ENCODE results near the gene MRPS6.

MRPS6 gene

DNA sequence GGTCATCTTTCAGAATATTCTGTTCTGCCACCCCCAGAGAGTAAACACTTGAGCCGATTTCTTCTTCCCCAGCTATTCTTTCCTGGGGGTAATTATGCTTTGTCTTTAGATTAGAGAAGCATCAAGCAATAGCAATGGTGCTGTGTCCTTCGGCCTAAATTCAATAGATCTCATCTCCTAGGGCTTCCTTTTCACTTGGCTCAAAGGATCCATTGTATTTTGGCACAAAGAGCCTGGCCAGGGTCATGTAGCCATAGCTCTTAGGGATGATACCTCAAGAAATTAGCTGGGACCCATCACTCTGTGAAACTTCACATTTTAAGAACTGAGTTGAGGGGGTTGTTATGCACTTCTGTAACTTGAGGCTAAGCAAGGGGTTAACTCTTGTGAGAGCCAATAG lies 27.0 kb downstream of the MRPS6 start:
- DNase-seq (ENCODE audit: low read depth, low spot score): no peak

DNA sequence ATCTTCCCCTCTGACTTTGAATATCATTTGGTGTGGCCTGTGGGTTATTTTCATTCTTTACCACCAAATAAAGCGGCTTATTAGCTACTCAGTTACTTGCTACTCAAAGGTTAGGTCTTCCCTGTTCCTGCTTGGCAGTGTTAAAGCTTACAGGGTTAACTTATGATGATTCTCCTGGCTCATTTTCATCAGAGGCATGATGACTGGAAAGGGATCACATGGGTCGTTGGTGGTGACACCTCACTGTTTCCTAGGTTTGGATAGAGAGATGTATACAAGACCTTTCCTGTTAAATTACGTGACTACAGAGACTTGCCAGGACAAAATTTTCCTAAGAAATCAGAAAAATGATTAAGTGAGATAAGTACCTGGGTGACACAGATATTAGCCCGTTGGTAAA lies 27.4 kb downstream of the MRPS6 start:
- no peak for DNase-seq (ENCODE audit: low read depth, low spot score)

DNA sequence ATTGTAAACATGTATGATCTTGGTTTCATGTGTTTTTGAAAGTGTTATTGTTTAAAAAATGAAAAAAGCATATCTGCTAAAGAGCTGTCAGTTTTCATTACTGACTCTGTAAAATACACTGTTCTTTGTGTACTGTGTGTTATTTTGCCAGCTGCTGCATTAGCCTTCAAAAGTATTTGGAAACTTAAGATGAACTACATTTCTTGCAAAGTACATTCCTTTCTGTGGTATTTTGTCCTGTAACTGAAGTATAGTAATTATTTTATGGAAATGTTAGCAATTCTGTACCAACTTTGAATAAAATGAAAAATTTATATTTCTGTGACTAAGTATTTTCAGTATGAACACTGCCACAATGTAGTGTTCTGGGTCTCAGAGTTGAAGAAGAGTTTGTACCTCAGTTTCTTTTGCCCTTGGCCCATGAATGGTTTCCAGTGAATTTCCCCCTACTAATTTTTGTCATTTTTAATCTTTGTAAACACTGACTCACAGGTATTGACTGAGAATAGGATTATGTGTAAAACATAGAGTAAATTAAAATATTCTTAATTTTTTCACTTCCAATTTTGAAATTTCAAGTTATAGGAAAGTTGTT lies 32.7 kb downstream of the MRPS6 start:
- no peak for DNase-seq (ENCODE audit: low read depth, low spot score)

DNA sequence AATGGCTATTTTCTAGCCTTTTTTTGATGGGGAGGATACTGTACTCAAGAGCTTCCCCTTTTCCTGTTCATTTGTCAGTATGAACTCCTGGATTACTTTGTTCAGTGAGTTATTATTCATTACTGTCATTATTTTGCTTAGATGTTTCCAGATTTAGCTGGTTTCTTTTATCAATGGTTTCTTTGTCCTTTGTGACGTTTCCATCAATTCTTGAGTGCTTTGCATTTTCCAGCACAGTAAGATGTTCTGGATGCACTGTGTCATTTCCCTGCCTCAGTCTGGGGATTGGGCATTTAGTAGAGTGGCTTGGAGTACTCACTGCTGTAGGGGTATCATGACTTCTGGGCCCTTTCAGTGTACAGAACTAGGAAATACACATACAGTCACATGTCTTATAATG lies 34.2 kb downstream of the MRPS6 start:
- DNase-seq (ENCODE audit: low read depth, low spot score): no peak

DNA sequence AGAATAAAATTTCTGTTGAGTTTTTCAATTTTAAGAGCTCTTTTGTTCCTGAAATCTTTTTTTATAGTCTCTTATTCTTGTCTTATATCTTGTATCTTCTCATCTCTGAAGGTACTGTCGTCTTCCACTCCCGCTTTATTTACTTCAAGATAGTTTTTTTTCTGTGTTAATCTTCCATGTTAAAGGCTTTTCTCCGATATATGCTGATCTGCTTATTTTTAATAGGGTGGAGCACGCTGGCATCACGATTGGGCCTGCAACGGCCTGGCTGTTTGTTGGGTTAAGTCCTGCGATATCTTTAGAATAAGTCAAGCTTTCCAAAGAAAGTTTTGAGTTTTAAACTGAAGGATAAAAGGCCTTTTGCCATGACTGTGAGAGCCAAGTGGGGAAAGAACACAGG lies 35.7 kb downstream of the MRPS6 start:
- no peak for DNase-seq (ENCODE audit: low read depth, low spot score)

DNA sequence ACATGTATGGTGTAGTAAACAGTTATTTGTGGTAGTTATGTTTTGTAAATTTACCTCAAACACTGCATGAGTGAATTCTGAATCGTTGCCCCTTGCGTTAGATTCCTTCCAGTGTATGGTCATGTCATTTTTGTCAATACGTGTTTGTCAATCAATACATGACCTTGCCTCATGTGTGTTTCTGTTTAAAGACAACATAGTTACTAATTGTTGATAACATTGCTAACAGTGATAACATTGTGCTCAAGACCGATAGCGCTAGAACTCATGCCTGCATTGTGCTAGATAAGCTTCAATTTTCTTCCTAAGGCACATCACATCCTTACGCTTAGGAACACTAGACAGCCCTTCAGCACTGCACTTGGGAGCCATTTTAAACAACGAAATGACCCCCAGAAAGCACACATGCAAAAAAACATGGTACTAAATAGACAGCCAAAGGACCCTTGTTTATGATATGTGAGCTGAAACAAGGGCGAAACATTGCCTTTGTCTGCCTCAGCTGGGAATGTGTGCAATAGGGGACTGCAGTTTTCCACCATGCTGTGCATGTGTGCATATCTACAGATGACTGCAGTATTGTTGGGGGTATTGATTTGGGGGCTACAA lies 37.3 kb downstream of the MRPS6 start:
- no peak for DNase-seq (ENCODE audit: low read depth, low spot score)

DNA sequence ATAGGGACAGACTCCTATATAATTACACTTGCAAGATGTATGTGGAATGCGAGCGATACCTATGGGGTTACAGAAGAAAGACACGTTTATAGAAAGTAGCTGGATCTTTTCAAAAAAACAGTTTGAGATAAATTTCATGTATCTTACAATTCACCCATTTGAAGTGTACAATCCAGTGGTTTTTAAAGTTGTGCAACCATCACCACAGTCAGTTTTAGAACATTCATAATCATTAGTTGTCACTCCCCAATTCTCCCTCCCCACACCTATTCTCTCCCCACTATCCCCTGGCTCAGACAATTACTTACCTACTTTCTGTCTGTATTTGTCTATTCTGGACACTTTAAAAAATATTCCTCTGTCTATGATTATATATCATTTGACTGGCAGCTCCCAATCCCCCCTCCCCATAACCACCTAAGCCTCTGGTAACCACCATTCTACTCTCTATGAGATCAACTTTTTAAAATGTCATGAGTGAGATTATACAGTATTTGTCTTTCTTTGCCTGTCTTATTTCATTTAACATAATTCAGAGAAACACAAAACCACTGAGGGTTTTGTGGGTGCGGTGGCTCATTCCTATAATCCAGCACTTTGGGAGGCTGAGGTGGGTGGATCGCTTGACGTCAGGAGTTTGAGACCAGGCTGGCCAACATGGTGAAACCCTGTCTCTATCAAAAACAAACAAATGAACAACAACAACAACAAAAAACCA lies 39.1 kb downstream of the MRPS6 start:
- DNase-seq (ENCODE audit: low read depth, low spot score): no peak

DNA sequence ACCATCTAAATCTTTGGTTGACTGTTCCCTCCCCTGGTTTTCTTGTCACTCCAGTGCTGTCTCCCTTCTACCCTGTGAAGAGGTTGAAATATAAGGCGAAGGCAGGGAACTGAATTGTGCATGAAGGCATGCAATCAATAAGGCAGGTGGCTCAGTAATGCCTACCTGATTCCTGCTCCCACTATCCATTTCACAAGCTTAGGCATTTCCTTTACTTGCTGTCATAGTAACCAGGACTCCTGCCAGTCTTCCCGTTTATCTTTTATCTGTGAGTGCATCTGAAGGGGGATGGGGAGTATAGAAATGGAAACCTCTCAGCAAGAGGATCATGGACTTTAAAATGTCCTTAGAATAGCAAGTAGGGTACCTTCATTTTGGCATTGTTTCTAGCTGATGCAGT lies 40.5 kb downstream of the MRPS6 start:
- no peak for DNase-seq (ENCODE audit: low read depth, low spot score)

DNA sequence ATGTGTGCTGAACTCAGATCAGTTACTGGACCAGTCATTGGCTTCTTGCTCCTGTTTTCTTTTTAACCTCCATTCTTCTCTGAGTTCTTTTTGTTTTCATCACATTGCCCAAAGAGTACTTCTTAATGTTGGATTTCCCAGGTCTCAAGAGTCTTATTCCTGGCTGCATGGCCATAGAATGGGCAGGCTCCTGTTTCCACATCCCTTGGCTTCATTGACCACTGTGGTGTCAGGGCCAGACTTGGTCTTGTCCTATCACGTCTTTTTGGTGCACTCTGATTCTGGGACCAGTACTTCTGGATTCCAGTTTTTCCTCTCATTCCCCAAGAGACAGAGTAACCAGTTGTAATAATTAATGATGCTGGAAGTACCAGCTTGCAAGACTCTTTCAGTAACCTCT lies 41.8 kb downstream of the MRPS6 start:
- no peak for DNase-seq (ENCODE audit: low read depth, low spot score)

DNA sequence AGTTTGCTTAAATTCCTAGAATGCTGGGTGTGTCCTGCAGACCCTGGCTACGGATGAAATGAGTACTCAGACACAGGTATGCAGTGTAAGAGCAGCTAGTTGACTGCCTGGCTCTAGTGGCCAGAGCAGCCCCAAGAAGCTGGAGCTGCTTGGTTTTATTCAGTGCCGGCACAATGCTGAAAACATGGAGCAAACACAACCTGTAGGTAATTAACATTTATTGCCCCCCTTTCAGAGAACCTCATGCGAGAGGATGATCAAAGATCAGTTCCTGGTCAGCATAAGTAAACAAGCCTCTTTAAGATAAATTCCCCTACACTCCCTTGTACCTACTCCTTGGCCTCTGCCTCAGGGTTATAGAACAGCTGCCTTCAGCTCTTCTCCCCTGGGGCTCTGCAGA lies 43.2 kb downstream of the MRPS6 start:
- no peak for DNase-seq (ENCODE audit: low read depth, low spot score)

DNA sequence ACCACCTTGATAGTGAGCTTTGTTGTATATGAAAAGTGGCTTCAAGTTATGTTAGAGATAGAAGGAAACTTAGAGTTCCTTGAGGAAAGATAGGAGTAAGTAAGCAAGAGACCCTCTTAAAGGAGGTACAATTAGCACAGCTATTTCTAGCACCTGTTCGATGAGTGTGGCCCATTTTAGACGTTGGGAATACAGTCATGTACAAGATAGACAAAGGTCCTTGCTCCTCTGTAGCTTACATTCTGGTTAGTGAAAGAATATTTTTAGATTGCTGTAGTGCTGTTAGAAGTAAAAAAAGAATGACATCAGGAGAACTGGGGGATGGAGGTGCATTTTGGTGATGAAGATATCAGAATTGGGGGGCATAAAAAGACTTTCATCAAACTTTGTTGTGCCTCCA lies 47.5 kb downstream of the MRPS6 start:
- DNase-seq (ENCODE audit: low read depth, low spot score): no peak

DNA sequence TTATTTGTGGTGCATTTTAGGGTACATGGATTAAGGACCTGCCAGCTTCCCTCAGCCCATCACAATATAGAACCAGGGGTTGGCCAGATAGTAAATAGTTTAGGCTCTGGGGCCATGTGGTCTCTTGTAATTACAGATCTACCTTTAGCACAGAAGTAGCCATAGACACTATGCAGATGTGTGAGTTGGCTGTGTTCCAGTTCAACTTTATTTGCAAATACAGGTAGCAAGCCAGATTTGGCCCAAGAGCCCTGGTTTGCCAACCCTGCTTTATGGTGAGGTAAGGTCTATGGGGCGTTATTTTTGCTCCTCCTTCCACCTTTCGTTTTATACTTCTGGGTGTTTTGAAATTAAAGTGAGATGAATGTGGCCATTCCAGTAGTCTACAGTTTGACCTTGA lies 48.7 kb downstream of the MRPS6 start:
- DNase-seq (ENCODE audit: low read depth, low spot score): no peak

DNA sequence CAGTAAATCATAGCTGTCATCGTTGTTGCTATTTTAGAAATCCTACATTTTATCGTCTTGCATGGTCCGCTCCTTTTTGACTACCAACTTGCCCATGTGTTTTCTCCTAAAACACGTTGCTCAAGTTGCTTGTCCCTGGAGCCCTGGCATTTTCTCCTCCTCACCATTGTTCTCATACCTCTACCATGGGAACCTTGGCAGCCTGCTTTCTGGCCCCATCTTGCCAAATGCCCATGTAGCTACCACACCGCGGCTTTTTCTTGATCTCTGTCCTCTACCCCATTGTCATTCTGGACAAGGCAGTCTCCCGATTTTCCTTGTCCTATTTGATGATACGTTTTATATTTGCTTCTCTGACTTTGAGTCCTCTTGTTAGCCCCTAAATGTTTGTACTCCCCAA lies 50.2 kb downstream of the MRPS6 start:
- DNase-seq (ENCODE audit: low read depth, low spot score): no peak

DNA sequence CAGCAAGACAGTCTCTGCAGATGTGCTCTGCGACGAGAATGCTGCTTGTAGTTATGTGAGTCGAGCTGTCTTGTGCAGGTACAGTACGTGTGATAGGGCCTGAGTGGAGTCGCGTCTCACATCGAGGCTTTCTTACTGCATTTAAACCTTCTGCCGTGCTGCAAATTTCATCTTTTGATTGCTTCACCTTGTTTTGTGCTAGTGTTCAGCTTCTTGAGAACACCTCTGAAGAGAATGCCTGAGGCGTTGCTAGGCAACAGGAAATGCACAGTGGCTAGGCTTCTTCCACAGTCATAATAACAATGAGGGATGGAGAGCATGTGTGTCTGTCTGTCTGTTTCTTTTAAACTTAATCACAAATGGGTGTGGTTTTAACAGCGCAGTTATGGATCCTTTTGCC lies 52.9 kb downstream of the MRPS6 start:
- DNase-seq (ENCODE audit: low read depth, low spot score): no peak

DNA sequence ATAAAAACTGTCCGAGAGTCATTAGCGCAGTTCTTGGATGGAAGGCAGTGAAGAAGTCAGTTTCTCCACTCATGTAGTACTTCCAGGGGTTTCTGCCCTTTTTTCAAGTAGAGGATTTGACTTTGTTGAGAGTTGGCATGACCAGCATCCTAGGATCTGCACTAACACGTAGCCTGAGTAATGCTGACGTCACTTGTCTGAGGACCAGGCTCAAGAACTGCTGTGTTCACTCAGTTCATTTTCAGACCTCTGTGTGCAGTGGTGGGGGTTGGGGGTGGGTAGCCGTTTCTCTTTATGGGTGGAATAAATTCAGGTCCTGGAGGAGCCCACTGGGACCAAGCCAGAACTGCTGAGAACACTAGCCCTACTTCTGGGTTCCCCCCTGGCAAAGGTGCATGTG lies 53.3 kb downstream of the MRPS6 start:
- DNase-seq (ENCODE audit: low read depth, low spot score): no peak

DNA sequence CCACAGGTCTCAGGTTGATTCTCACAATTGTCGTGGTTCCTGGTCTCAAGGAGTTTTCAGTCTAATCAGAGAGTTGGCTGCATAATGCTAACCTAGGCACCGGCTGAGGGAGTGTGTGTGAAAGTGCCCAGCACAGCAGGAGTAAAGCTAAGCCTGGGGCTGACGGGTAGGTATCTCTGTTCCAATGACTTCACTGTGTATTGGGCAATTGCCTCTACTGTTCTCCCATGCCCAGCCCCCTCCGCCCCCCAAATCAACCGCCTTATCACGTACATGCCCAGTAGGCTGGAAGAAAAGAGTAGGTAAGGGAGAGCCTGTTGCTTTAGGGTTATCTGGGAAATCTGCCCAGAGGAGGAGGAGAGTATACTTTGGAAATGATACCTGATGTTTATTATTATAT lies 54.7 kb downstream of the MRPS6 start:
- DNase-seq (ENCODE audit: low read depth, low spot score): no peak

DNA sequence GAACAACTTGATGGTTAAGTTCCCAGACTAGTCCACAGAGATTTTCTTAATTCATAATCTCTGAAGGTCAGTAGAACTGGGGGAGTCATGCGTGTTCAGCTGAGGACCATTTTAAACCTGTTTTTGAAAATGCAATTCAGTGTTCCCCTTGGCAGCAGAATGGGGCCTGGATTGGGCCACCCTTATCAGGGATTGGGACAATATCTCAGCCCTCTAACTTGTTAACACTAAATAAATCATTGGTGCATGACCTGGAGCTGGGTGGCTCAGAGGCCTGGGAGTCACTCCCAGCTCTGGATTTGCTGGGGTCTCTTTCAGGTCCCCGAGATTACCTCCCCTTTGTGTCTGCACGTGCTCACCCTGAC lies 55.3 kb downstream of the MRPS6 start:
- DNase-seq (ENCODE audit: low read depth, low spot score): no peak

DNA sequence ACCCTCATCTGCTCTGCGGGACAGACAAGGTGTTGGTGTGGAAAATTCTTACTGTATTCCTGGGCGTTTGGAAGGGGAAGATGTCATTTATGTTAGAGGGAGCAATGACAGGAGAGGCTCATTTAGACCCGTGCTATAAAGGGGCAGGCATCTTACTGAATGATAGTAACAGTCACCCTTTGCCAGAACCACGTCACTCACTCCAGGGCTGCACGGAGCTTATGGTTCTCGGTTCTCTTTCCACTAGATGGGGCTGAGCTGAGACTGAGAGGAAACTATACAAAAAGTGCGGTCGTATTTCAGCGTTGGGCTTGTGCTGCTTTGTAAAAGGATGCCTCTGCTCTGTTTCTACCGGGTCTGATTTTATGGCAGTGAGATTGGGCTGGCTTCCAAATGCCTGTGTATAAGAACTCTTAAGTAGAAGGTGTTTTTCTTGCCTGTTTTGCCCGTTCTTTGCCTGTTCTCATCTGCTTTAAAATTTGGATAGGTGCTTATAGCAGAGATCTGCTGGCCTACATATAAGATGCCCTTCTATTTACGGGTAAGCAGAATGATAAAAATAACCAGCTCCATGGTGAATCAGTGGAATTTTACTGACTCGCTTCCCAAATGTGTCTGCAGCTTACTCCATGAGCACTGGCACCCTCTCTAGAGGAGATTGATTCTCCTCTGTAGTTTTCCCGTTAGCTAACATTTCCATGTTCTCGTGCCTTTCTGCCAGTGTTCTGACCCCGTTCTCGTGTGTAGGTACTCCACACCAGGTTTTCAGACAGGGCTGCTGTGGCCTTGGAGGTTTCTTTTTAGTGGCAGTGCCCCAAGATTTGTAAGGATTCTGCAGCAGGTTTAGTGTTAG lies 55.9 kb downstream of the MRPS6 start:
- DNase-seq (ENCODE audit: low read depth, low spot score): peak; percentile 82

DNA sequence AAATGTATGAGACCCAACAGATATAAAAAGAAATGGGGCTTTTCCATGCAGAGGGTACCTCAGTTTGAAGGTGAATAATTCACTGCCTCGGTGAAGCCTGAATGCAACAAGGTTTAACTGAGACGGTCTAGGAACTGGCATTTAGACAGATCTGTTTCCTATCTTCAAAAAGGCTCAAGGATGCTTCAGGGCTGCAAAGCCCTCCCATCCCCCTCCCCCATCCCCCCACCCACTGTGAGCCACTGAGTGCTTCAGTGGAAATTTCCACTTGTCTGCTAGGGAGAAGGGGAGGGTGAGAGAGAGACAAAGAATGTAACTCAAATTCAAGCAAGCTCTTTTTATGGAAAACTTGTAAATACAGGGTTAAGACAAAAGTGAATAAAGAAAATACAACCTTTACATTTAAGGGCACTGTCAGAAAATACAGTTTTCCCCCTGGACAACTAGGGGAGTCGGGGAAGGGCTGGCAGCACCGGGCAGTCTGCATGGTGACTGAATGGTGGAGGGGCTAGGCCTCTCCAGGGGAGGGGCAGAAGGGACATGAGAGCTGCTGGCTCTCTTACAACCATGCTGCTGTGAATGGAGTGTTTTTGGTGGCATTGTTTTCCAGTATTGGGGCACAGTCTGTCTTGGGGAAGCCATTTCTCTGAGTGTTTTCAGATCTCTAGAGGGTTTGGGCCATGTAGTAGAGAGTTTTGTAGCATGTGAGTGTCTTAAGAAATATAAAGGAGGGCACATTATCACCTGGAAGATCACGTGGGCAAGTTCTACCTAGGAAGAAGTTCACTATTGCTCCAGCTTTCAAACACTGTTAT lies 56.7 kb downstream of the MRPS6 start:
- peak; percentile 20 for DNase-seq (ENCODE audit: low read depth, low spot score)

DNA sequence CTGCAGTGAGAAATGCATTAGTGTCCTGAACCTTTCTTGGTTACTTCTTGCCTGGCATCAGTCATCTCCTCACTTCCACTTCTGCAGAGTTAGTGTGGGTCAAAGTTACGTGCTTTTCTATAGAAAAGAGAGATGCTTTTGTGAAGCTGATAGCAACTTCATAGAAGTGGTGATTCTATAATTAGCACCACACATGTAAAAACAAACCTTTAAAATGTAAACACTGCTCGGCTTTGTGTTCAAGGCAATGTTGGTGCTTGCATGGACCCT lies 57.3 kb downstream of the MRPS6 start:
- DNase-seq (ENCODE audit: low read depth, low spot score): no peak

DNA sequence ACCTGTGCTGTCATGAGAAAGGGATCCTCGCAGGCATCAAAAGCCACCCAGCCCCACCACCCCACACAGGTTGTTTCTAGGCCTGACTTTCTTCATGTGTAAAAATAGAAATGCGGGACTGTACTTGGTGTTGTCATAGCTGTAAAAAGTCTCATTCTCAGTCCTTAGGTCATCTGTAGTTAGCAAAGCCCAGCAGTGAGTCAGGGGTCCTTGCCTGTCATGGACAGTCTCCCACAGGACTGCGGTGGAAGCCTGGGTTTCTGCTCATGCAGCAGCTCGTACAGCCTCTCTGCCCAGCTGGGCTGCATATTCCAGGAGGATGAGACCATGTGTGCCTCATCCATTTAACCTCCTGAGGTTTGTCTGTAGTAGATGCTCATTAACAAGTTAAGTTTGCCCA lies 58.2 kb downstream of the MRPS6 start:
- no peak for DNase-seq (ENCODE audit: low read depth, low spot score)

DNA sequence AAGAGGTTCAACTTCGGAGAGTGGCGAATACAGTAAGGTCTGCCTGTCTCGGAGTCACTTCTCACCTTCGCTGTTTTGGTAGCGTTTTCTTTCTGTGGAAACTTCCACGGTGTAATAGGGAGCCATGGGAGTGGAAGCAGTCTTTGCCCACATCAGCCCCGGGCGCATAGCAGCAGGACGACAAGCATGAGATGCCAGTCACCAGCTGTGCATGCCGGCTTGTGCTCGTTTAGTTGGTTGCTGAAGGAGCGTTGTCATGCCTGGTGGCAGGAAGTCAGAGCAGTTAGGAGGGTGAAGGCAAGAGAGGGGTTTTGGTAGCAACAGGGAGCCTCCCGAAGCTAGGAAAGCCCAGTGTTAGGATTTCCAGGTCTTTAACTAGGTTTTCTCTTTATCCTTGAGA lies 58.8 kb downstream of the MRPS6 start:
- DNase-seq (ENCODE audit: low read depth, low spot score): no peak
